Measurements from ENCODE around the gene MYH11. TPM values are rescaled to one million over a fixed set of nuclear protein-coding genes. Genes with fewer than 3 reads are reported as not detected.

The MYH11 gene
- total RNA-seq, 1 experiment from 2014 or later = not detected

DNA sequence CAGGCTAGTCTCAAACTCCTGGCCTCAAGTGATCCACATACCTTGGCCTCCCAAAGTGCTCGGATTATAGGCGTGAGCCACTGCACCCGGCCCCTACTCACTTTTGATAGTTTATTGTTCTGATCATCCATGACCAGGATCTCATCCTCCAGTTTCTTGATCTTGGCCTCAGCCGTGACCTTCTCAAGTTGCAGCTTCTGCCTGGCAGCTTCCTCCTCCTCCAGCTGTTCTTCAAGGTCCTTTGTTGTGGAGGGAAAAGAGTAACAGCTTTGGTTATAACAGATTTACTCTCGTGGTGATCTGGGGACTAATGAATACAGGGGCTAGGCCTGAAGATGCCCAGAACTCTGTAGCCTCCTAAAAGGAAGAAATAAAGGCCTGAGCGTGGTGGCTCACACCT is 116.9 kb downstream of the MYH11 start:
- TF ChIP-seq, protein P1, sequence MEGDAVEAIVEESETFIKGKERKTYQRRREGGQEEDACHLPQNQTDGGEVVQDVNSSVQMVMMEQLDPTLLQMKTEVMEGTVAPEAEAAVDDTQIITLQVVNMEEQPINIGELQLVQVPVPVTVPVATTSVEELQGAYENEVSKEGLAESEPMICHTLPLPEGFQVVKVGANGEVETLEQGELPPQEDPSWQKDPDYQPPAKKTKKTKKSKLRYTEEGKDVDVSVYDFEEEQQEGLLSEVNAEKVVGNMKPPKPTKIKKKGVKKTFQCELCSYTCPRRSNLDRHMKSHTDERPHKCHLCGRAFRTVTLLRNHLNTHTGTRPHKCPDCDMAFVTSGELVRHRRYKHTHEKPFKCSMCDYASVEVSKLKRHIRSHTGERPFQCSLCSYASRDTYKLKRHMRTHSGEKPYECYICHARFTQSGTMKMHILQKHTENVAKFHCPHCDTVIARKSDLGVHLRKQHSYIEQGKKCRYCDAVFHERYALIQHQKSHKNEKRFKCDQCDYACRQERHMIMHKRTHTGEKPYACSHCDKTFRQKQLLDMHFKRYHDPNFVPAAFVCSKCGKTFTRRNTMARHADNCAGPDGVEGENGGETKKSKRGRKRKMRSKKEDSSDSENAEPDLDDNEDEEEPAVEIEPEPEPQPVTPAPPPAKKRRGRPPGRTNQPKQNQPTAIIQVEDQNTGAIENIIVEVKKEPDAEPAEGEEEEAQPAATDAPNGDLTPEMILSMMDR (IDR thresholded peaks at IDR 0.05; ENCODE audit: insufficient read depth in 1 of 2, low read depth in 1 of 2, low read length in 1 of 2, severe bottlenecking in 1 of 2, unreplicated experiment in 1 of 2) = no peak
- peaks cover 5% of the 10 kb centered on the region for H3K27me3 Mint-ChIP-seq (ENCODE audit: insufficient read depth, unreplicated experiment)
- intact Hi-C loops (cut with micrococcal nuclease; ENCODE audit: unreplicated experiment) = no loop called here

DNA sequence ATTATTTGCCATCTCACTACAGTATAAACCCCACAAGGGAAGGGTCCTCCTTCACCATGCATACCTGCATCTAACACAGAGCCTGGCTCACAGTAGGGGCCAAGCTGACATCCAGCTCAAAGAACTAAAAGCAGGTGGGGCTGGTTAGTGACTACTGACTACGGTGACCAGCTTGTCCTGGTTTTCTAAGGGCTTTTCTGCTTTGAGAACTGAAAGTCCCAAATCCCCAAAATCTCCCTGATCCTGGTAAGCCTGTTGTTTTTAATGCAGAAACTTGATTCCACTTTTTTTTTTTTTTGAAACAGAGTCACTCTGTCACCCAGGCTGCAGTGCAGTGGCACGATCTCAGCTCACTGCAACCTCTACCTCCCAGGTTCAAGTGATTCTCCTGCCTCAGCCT is 117.4 kb downstream of the MYH11 start:
- TF ChIP-seq, protein P1 (IDR thresholded peaks at IDR 0.05; ENCODE audit: insufficient read depth in 1 of 2, low read depth in 1 of 2, low read length in 1 of 2, severe bottlenecking in 1 of 2, unreplicated experiment in 1 of 2) = no peak
- H3K4me1 Mint-ChIP-seq (ENCODE audit: low read depth, unreplicated experiment) = no peaks in the 10 kb centered on the region
- no TSS peak for BruUV-seq (replicated peaks)

More for the DNA sequence above, 116.9 kb downstream of the MYH11 start:
- Histone ChIP-seq H3K36me3 (ENCODE audit: control insufficient read depth, insufficient read depth, low read length) (no peaks in the 10 kb centered on the region), H3K9me3 (no peaks in the 10 kb centered on the region), H3K4me1 (no peaks in the 10 kb centered on the region), H3K27me3 (replicated peaks; ENCODE audit: control insufficient read depth, insufficient read depth, low read length) (no peaks in the 10 kb centered on the region), H3K4me3 (ENCODE audit: low read depth, low read length) (no peak overlapping the region)
- H3K36me3 Mint-ChIP-seq (ENCODE audit: insufficient read depth, unreplicated experiment) = peaks cover 5% of the 10 kb centered on the region
- no peaks in the 10 kb centered on the region for H3K9me3 Mint-ChIP-seq (ENCODE audit: unreplicated experiment)
- no TSS peak for BruUV-seq (replicated peaks)
- DNase-seq = no peak
- POLR2A ChIA-PET = no interaction called here
- no peaks in the 10 kb centered on the region for H3K4me1 Mint-ChIP-seq (ENCODE audit: low read depth, unreplicated experiment)
- CTCF ChIA-PET = no interaction called here
- no peak overlapping the region for H3K4me3 Mint-ChIP-seq (ENCODE audit: unreplicated experiment)
- no peak overlapping the region for H3K27ac Mint-ChIP-seq (ENCODE audit: unreplicated experiment)

DNA sequence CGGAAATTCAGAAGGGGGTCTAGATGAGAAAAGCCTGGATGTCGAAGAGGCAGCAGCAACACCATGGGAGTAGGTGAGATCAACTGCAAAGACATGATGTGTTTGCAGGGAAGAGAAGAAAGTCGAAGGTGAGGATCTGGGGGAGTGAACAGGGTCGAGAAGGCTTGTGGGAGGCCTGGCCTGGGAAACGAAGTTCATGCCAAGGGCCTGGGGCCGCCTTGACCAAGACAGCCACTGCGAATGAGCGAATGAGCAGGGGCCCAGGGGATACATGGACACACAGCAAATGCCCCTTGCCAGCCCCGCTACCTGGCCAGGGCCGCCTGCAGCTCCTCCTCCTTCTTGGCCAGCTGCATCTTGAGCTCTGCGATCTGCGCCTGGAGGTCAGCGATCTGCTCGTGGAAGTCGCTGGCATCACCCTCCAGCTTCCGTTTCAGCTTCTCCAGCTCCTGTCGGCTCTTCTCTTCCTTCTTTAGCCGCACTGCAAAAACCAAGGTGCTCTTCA is 119.6 kb downstream of the MYH11 start:
- CTCF ChIA-PET = no interaction called here
- Mint-ChIP-seq H3K4me1 (ENCODE audit: low read depth, unreplicated experiment) (no peaks in the 10 kb centered on the region), H3K36me3 (ENCODE audit: insufficient read depth, unreplicated experiment) (peaks cover 5% of the 10 kb centered on the region), H3K4me3 (ENCODE audit: unreplicated experiment) (no peak overlapping the region), H3K27me3 (ENCODE audit: insufficient read depth, unreplicated experiment) (peaks cover 5% of the 10 kb centered on the region), H3K27ac (ENCODE audit: unreplicated experiment) (no peak overlapping the region), H3K9me3 (ENCODE audit: unreplicated experiment) (no peaks in the 10 kb centered on the region)
- H3K27me3 ChIP-seq (replicated peaks; ENCODE audit: control insufficient read depth, insufficient read depth, low read length) = no peaks in the 10 kb centered on the region; the same call in 1 of the 2 replicates
- no peak for DNase-seq
- intact Hi-C loops (cut with micrococcal nuclease; ENCODE audit: unreplicated experiment) = no loop called here
- POLR2A ChIA-PET = no interaction called here
- no peaks in the 10 kb centered on the region for H3K36me3 ChIP-seq (ENCODE audit: control insufficient read depth, insufficient read depth, low read length)
- BruUV-seq (replicated peaks) = no TSS peak
- TF ChIP-seq, protein P1 (IDR thresholded peaks at IDR 0.05; ENCODE audit: insufficient read depth in 1 of 2, low read depth in 1 of 2, low read length in 1 of 2, severe bottlenecking in 1 of 2, unreplicated experiment in 1 of 2) = no peak
- H3K4me3 ChIP-seq (ENCODE audit: low read depth, low read length) = no peak overlapping the region
- no peaks in the 10 kb centered on the region for H3K9me3 ChIP-seq
- no peaks in the 10 kb centered on the region for H3K4me1 ChIP-seq

More for the DNA sequence above, 117.4 kb downstream of the MYH11 start:
- POLR2A ChIA-PET = no interaction called here
- Mint-ChIP-seq H3K36me3 (ENCODE audit: insufficient read depth, unreplicated experiment) (peaks cover 5% of the 10 kb centered on the region), H3K27me3 (ENCODE audit: insufficient read depth, unreplicated experiment) (peaks cover 5% of the 10 kb centered on the region), H3K27ac (ENCODE audit: unreplicated experiment) (no peak overlapping the region), H3K9me3 (ENCODE audit: unreplicated experiment) (no peaks in the 10 kb centered on the region), H3K4me3 (ENCODE audit: unreplicated experiment) (no peak overlapping the region)
- no peaks in the 10 kb centered on the region for H3K4me1 ChIP-seq
- H3K27me3 ChIP-seq (replicated peaks; ENCODE audit: control insufficient read depth, insufficient read depth, low read length) = no peaks in the 10 kb centered on the region
- H3K4me3 ChIP-seq (ENCODE audit: low read depth, low read length) = no peak overlapping the region
- CTCF ChIA-PET = no interaction called here
- DNase-seq = no peak
- H3K36me3 ChIP-seq (ENCODE audit: control insufficient read depth, insufficient read depth, low read length) = no peaks in the 10 kb centered on the region
- no peaks in the 10 kb centered on the region for H3K9me3 ChIP-seq
- intact Hi-C loops (cut with micrococcal nuclease; ENCODE audit: unreplicated experiment) = no loop called here

Data from Caco-2 (cell line).